Measurements from ENCODE around the gene GALNT18. TPM values are rescaled to one million over a fixed set of nuclear protein-coding genes. Genes with fewer than 3 reads are reported as not detected.

The GALNT18 gene
- total RNA-seq, 2 donors from 2014 or later, result 28.2 to 57.8 TPM

GRCh38 chr11:11571893-11572292, 49.9 kb downstream of the GALNT18 start:
- Histone ChIP-seq H3K27me3 (replicated peaks; ENCODE audit: insufficient read depth) (no peaks in the 10 kb centered on the region), H3K27ac (peak overlapping the region; percentile 0 to 70), H3K9me3 (no peaks in the 10 kb centered on the region), H3K36me3 (no peaks in the 10 kb centered on the region), H3K4me1 (ENCODE audit: control insufficient read depth in 1 of 2, low read depth in 2 of 2) (peaks cover 14 to 67% of the 10 kb centered on the region in 2 donors), H3K4me3 (no peak overlapping the region)
- TF ChIP-seq CTCF (IDR thresholded peaks at IDR 0.05), result no peak
- DNase-seq (ENCODE audit: low spot score), result no peak
- ATAC-seq (ENCODE audit: insufficient number of reproducible peaks, low FRiP score, low read depth), result no peak

- Histone ChIP-seq H3K9me3 (no peaks in the 10 kb centered on the region), H3K4me3 (no peak overlapping the region), H3K4me1 (ENCODE audit: control insufficient read depth in 1 of 2, low read depth in 2 of 2) (peaks cover 14 to 66% of the 10 kb centered on the region in 2 donors), H3K27me3 (replicated peaks; ENCODE audit: insufficient read depth) (no peaks in the 10 kb centered on the region), H3K27ac (peak overlapping the region; percentile 70 to 84), H3K36me3 (no peaks in the 10 kb centered on the region)
- no peak for TF ChIP-seq CTCF (IDR thresholded peaks at IDR 0.05)
- ATAC-seq (ENCODE audit: insufficient number of reproducible peaks, low FRiP score, low read depth) (no peak), DNase-seq (ENCODE audit: low spot score) (no peak)
Observed at GRCh38 chr11:11570823-11571222, 51.0 kb downstream of the GALNT18 start.

GRCh38 chr11:11569936-11570491, 51.8 kb downstream of the GALNT18 start:
- no peak for TF ChIP-seq CTCF (IDR thresholded peaks at IDR 0.05)
- Histone ChIP-seq H3K27me3 (replicated peaks; ENCODE audit: insufficient read depth) (no peaks in the 10 kb centered on the region), H3K4me1 (ENCODE audit: control insufficient read depth in 1 of 2, low read depth in 2 of 2) (peaks cover 14 to 63% of the 10 kb centered on the region in 2 donors), H3K36me3 (no peaks in the 10 kb centered on the region), H3K9me3 (no peaks in the 10 kb centered on the region), H3K27ac (peak overlapping the region; percentile 77 to 84), H3K4me3 (peak overlapping the region; percentile 64)
- DNase-seq (ENCODE audit: low spot score) (no peak), ATAC-seq (ENCODE audit: insufficient number of reproducible peaks, low FRiP score, low read depth) (peak; percentile 52)

- Histone ChIP-seq H3K4me3 (no peak overlapping the region), H3K27me3 (replicated peaks; ENCODE audit: insufficient read depth) (no peaks in the 10 kb centered on the region), H3K36me3 (no peaks in the 10 kb centered on the region), H3K9me3 (no peaks in the 10 kb centered on the region), H3K4me1 (ENCODE audit: control insufficient read depth in 1 of 2, low read depth in 2 of 2) (peaks cover 18 to 67% of the 10 kb centered on the region in 2 donors), H3K27ac (peak overlapping the region in 1 of 2 donors; percentile 77)
- DNase-seq (ENCODE audit: low spot score), result no peak
- no peak for TF ChIP-seq CTCF (IDR thresholded peaks at IDR 0.05)
- ATAC-seq (ENCODE audit: insufficient number of reproducible peaks, low FRiP score, low read depth), result no peak
Observed at GRCh38 chr11:11568651-11569229, 53.1 kb downstream of the GALNT18 start.

- no peak for TF ChIP-seq CTCF (IDR thresholded peaks at IDR 0.05)
- ATAC-seq (ENCODE audit: insufficient number of reproducible peaks, low FRiP score, low read depth), result no peak
Observed at GRCh38 chr11:11567936-11568650, 53.7 kb downstream of the GALNT18 start.

More at GRCh38 chr11:11567936-11568650, 53.7 kb downstream of the GALNT18 start:
- DNase-seq (ENCODE audit: low spot score), result no peak
- Histone ChIP-seq H3K4me3 (no peak overlapping the region), H3K27me3 (replicated peaks; ENCODE audit: insufficient read depth) (no peaks in the 10 kb centered on the region), H3K27ac (peak overlapping the region in 1 of 2 donors; percentile 77), H3K4me1 (ENCODE audit: control insufficient read depth in 1 of 2, low read depth in 2 of 2) (peaks cover 24 to 72% of the 10 kb centered on the region in 2 donors), H3K9me3 (no peaks in the 10 kb centered on the region), H3K36me3 (no peaks in the 10 kb centered on the region)
